ENCODE data around the gene TLCD1.

DNA sequence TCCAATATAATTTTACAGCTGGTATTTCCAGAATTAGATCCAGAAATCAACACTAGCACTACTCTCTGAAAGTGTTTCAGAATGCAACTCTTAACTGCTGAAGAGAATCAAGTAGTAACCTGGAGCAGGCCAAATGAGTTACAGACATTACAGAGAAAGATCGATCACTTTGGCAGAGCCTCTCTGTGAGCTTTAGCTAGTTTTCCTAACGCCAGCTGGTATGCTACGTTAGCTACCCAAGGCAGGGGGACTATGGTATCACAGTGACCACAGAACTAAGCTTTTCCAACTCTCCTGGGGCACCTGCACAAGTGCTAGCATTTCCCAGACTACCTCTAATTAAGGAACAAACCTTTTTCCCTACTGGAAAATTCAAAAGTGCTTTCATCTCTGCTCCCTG lies 48.2 kb upstream of the TLCD1 start:
- TF ChIP-seq POLR2A (IDR thresholded peaks at IDR 0.05; ENCODE audit: low read depth, low read length) (no peak), MYC (IDR thresholded peaks at IDR 0.05; ENCODE audit: low read depth, low read length) (no peak), EZH2 (IDR thresholded peaks at IDR 0.05; ENCODE audit: borderline replicate concordance, low read depth, low read length, severe bottlenecking) (no peak), GATA2 (IDR thresholded peaks at IDR 0.05; ENCODE audit: insufficient read depth, insufficient read length, low read depth, low read length) (no peak)
- TF ChIP-seq, protein P1, sequence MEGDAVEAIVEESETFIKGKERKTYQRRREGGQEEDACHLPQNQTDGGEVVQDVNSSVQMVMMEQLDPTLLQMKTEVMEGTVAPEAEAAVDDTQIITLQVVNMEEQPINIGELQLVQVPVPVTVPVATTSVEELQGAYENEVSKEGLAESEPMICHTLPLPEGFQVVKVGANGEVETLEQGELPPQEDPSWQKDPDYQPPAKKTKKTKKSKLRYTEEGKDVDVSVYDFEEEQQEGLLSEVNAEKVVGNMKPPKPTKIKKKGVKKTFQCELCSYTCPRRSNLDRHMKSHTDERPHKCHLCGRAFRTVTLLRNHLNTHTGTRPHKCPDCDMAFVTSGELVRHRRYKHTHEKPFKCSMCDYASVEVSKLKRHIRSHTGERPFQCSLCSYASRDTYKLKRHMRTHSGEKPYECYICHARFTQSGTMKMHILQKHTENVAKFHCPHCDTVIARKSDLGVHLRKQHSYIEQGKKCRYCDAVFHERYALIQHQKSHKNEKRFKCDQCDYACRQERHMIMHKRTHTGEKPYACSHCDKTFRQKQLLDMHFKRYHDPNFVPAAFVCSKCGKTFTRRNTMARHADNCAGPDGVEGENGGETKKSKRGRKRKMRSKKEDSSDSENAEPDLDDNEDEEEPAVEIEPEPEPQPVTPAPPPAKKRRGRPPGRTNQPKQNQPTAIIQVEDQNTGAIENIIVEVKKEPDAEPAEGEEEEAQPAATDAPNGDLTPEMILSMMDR (IDR thresholded peaks at IDR 0.05; ENCODE audit: extremely low read depth in 1 of 2, insufficient read depth in 1 of 2, low read depth in 1 of 2, low read length in 2 of 2), result no peak
- TF ChIP-seq, protein P2, sequence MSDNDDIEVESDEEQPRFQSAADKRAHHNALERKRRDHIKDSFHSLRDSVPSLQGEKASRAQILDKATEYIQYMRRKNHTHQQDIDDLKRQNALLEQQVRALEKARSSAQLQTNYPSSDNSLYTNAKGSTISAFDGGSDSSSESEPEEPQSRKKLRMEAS (IDR thresholded peaks at IDR 0.05; ENCODE audit: insufficient read depth, insufficient read length), result no peak
